Natural killer cell (primary cell): ENCODE results near the gene SSX2. TPM values are rescaled to one million over a fixed set of nuclear protein-coding genes. Genes with fewer than 3 reads are reported as not detected.
"Not testable (repeated sequence)": the region's sequence is repeated elsewhere in the genome, so short reads cannot be mapped to it uniquely, and the experiment has no call there.

ENCODE experiments used
- ATAC-seq, 3 donors: fragments of 150-1000 bp in 2 of 3; fragments of 200-7000 bp in 1 of 3; cut with Tn5 transposase; 1 replicate in 1 of 3; 2 replicates in 2 of 3; pipeline ENCODE4 v1.10.0; 2021; ENCODE audit warnings: mild to moderate bottlenecking in 2 of 3, moderate library complexity in 2 of 3
- DNase-seq, 2 donors: peaks; one replicate each; pipeline versions ENCODE4 v3.0.0 to v3.0.0-alpha.2; 2013 to 2021; ENCODE audit warnings: mixed read lengths in 1 of 2
- H3K27ac ChIP-seq: one replicate; pipeline ENCODE4 v1.5.1; 2013; ENCODE audit warnings: mild to moderate bottlenecking, low read length
- H3K27me3 ChIP-seq: one replicate; pipeline ENCODE4 v1.6.1; 2013; ENCODE audit warnings: low read length; ENCODE audit not compliant: control insufficient read depth, insufficient read depth
- H3K36me3 ChIP-seq: one replicate; pipeline ENCODE4 v1.6.1; 2013; ENCODE audit warnings: low read length; ENCODE audit not compliant: control insufficient read depth, insufficient read depth
- H3K4me1 ChIP-seq: one replicate; pipeline ENCODE4 v1.6.1; 2013; ENCODE audit warnings: low read length; ENCODE audit not compliant: control insufficient read depth, insufficient read depth
- H3K4me3 ChIP-seq: one replicate; pipeline ENCODE4 v1.5.1; 2013; ENCODE audit warnings: low read length
- H3K9me3 ChIP-seq: one replicate; pipeline ENCODE4 v1.6.1; 2013; ENCODE audit warnings: low read length; ENCODE audit not compliant: control insufficient read depth, insufficient read depth
- H3K27ac Mint-ChIP-seq, 2 donors: one replicate each; pipeline ENCODE4 v1.8.0; 2022; ENCODE audit warnings: mild to moderate bottlenecking in 2 of 2, mixed read lengths in 2 of 2, moderate library complexity in 1 of 2
- H3K27me3 Mint-ChIP-seq, 2 donors: one replicate each; pipeline ENCODE4 v1.8.0; 2022; ENCODE audit warnings: low read depth in 2 of 2, mixed read lengths in 2 of 2
- H3K36me3 Mint-ChIP-seq: one replicate; pipeline ENCODE4 v1.8.0; 2022; ENCODE audit warnings: mixed read lengths
- H3K4me1 Mint-ChIP-seq, 2 donors: one replicate each; pipeline ENCODE4 v1.8.0; 2022; ENCODE audit warnings: mixed read lengths in 2 of 2
- H3K4me3 Mint-ChIP-seq: one replicate; pipeline ENCODE4 v1.8.0; 2022; ENCODE audit warnings: mild to moderate bottlenecking, moderate library complexity, mixed read lengths
- H3K9me3 Mint-ChIP-seq, 2 donors: one replicate each; pipeline ENCODE4 v1.8.0; 2022; ENCODE audit warnings: mixed read lengths in 2 of 2
- WGBS: methylation state at CpG from one replicate; pipeline ENCODE4 v1.1.7; 2013; ENCODE audit warnings: missing lambda C conversion rate; ENCODE audit not compliant: insufficient coverage; 5-methylcytosine and 5-hydroxymethylcytosine counted together
- intact Hi-C: fragments of 100-400 bp; cut with micrococcal nuclease; formaldehyde crosslinking; loops from one replicate; pipeline ENCODE4 v1.14.2; 2022
- total RNA-seq, 4 donors: library from RNA; stranded (reverse); fragments of 120-200 nt in 1 of 4; gene quantifications; one replicate each; pipeline versions ENCODE4 v1.2.3 to v1.2.4, GENCODE V29; 2013 to 2022

Gene SSX2
- total RNA-seq: not detected
- not detected for total RNA-seq (2013)

- H3K27me3 ChIP-seq, H3K9me3 Mint-ChIP-seq, H3K36me3 ChIP-seq, H3K4me3 ChIP-seq, H3K4me3 Mint-ChIP-seq, intact Hi-C loops, H3K4me1 ChIP-seq, ATAC-seq, DNase-seq, H3K4me1 Mint-ChIP-seq, H3K36me3 Mint-ChIP-seq, H3K27me3 Mint-ChIP-seq, H3K27ac ChIP-seq, H3K9me3 ChIP-seq, H3K27ac Mint-ChIP-seq: not testable (repeated sequence)
- no CpG with 5 or more reads among the region's 13 CpGs for WGBS
Measured at GRCh38 chrX:52707078-52707477, at the start of gene SSX2. Gene SSX2, minus strand, starts transcription at chrX:52707178. Its CDS starts 1,429 bp downstream, at chrX:52705749.

GRCh38 chrX:52750952-52751351 lies 44.0 kb upstream of the SSX2 start, which contains the start of gene SSX2B:
Gene SSX2B, plus strand, starts transcription at chrX:52751252. Its CDS starts 1,429 bp downstream, at chrX:52752681.
- H3K4me3 Mint-ChIP-seq, H3K27me3 ChIP-seq, H3K27ac Mint-ChIP-seq, H3K36me3 ChIP-seq, H3K4me1 ChIP-seq, H3K9me3 Mint-ChIP-seq, ATAC-seq, H3K4me3 ChIP-seq, H3K36me3 Mint-ChIP-seq, H3K27me3 Mint-ChIP-seq, intact Hi-C loops, H3K27ac ChIP-seq, H3K4me1 Mint-ChIP-seq, DNase-seq, H3K9me3 ChIP-seq: not testable (repeated sequence)
- no CpG with 5 or more reads among the region's 13 CpGs for WGBS

GRCh38 chrX:52692034-52692433 lies 14.9 kb downstream of the SSX2 start:
- DNase-seq, H3K9me3 ChIP-seq, H3K27me3 Mint-ChIP-seq, H3K27me3 ChIP-seq, intact Hi-C loops, H3K4me3 Mint-ChIP-seq, H3K27ac Mint-ChIP-seq, H3K9me3 Mint-ChIP-seq, H3K4me1 ChIP-seq, ATAC-seq, H3K36me3 ChIP-seq, H3K36me3 Mint-ChIP-seq, H3K4me1 Mint-ChIP-seq, H3K27ac ChIP-seq, H3K4me3 ChIP-seq: not testable (repeated sequence)
- WGBS: no CpG with 5 or more reads among the region's 4 CpGs

- H3K4me1 Mint-ChIP-seq, H3K27ac Mint-ChIP-seq, H3K9me3 Mint-ChIP-seq, DNase-seq, H3K27me3 ChIP-seq, H3K4me3 ChIP-seq, H3K36me3 ChIP-seq, intact Hi-C loops, ATAC-seq, H3K27ac ChIP-seq, H3K9me3 ChIP-seq, H3K4me1 ChIP-seq, H3K4me3 Mint-ChIP-seq, H3K36me3 Mint-ChIP-seq: not testable (repeated sequence)
- 83% methylated on average over 1 of the region's 2 CpGs for WGBS
- H3K27me3 Mint-ChIP-seq: peaks cover 0 to 23% of the 10 kb centered on the region in 2 donors
Measured at GRCh38 chrX:52662218-52662617, 44.8 kb downstream of the SSX2 start.

- DNase-seq, H3K4me3 Mint-ChIP-seq, H3K27me3 ChIP-seq, H3K27ac Mint-ChIP-seq, H3K9me3 Mint-ChIP-seq, H3K4me3 ChIP-seq, H3K27ac ChIP-seq, H3K36me3 Mint-ChIP-seq, ATAC-seq, H3K4me1 ChIP-seq, H3K9me3 ChIP-seq, intact Hi-C loops, H3K4me1 Mint-ChIP-seq, H3K36me3 ChIP-seq: not testable (repeated sequence)
- H3K27me3 Mint-ChIP-seq: peaks cover 3 to 15% of the 10 kb centered on the region in 2 donors
- WGBS: 90% methylated on average over 2 of the region's 8 CpGs
Measured at GRCh38 chrX:52655475-52655874, 51.5 kb downstream of the SSX2 start.

GRCh38 chrX:52654800-52655199 lies 52.2 kb downstream of the SSX2 start, which contains the start of gene SSX7:
Gene SSX7, minus strand, starts transcription at chrX:52654900. Its CDS starts 1,428 bp downstream, at chrX:52653472.
- H3K4me3 ChIP-seq, H3K27me3 ChIP-seq, H3K9me3 Mint-ChIP-seq, intact Hi-C loops, H3K36me3 ChIP-seq, ATAC-seq, H3K27ac ChIP-seq, H3K4me1 ChIP-seq, H3K36me3 Mint-ChIP-seq, H3K4me3 Mint-ChIP-seq, H3K4me1 Mint-ChIP-seq, DNase-seq, H3K27ac Mint-ChIP-seq, H3K9me3 ChIP-seq: not testable (repeated sequence)
- 90% methylated on average over 9 of the region's 9 CpGs for WGBS
- peaks cover 3 to 11% of the 10 kb centered on the region in 2 donors for H3K27me3 Mint-ChIP-seq

GRCh38 chrX:52650676-52651075 lies 56.3 kb downstream of the SSX2 start:
- H3K27ac Mint-ChIP-seq, H3K4me1 ChIP-seq, intact Hi-C loops, H3K36me3 ChIP-seq, H3K27ac ChIP-seq, H3K9me3 Mint-ChIP-seq, H3K4me1 Mint-ChIP-seq, DNase-seq, H3K9me3 ChIP-seq, H3K4me3 ChIP-seq, H3K4me3 Mint-ChIP-seq, H3K36me3 Mint-ChIP-seq, H3K27me3 ChIP-seq, ATAC-seq: not testable (repeated sequence)
- no CpG with 5 or more reads among the region's 3 CpGs for WGBS
- H3K27me3 Mint-ChIP-seq: peaks cover 9 to 25% of the 10 kb centered on the region in 2 donors

GRCh38 chrX:52648956-52649355 lies 58.0 kb downstream of the SSX2 start:
- WGBS: 100% methylated on average over 1 of the region's 7 CpGs

More at GRCh38 chrX:52648956-52649355, 58.0 kb downstream of the SSX2 start:
- H3K27ac ChIP-seq, H3K4me3 Mint-ChIP-seq, H3K27ac Mint-ChIP-seq, H3K36me3 ChIP-seq, H3K4me1 Mint-ChIP-seq, DNase-seq, H3K27me3 ChIP-seq, H3K4me3 ChIP-seq, ATAC-seq, H3K9me3 ChIP-seq, intact Hi-C loops, H3K36me3 Mint-ChIP-seq, H3K4me1 ChIP-seq, H3K9me3 Mint-ChIP-seq: not testable (repeated sequence)
- peaks cover 9 to 25% of the 10 kb centered on the region in 2 donors for H3K27me3 Mint-ChIP-seq
